ENCODE data around the gene PTOV1. TPM values are rescaled to one million over a fixed set of nuclear protein-coding genes. Genes with fewer than 3 reads are reported as not detected.

The PTOV1 gene
- total and polyA plus RNA-seq, 2 of the 13 experiments (the other 11 are each of a cell fraction or from before 2014, with no cell fraction given), result 63.5 to 68.5 TPM

DNA sequence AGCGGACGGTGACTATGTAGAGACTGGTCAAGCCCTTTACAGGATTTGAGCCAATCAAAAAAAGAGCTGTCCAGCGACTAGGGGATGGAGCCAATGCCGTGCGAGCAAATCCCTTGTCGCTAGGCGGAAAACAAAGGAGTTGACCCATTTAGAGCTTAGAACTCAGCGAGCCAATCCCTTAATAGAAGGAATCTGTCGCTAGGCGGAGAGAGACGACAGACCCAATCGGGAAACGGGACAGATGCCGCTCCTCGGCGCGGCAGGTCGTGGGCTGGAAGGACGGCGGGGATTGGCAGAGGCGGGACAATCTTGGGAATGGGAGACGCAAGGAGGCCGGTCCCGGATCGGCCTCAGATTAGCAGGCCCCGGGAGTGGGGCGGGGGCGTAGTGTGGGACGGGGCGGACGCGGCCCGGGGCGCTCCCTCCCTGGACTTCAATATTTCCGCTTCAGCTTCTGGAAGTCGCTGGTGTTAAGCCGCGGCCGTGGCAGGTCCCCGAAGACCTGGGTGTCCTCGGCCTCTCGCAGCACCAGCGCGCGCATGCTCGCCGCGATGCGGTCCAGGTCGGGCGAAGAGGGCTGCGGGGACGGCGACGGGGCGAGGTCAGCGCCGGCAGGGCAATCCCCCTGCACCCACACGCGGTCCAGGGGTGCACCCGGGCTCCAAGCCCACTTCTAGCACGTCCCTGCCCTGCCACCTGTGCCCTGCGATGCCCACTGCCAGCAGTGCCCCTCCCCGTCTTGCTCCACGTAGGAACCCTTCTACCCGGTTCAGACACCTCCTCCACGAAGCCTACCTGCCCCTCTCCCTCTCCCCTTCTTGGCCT lies 18.7 kb downstream of the PTOV1 start (continued):
- 0 out of 2 replicates have a peak, but pooled peaks have one; percentile 36 for TF ChIP-seq ZNF784 (CRISPR knock-in tag; IDR thresholded peaks at IDR 0.05; ENCODE audit: borderline replicate concordance)
- no peak for TF ChIP-seq ZBTB20 (CRISPR knock-in tag; IDR thresholded peaks at IDR 0.05; ENCODE audit: borderline replicate concordance, low read depth)
- no peak for TF ChIP-seq CEBPB (IDR thresholded peaks at IDR 0.05; ENCODE audit: borderline replicate concordance, low read depth, low read length)
- TF ChIP-seq, protein P1, sequence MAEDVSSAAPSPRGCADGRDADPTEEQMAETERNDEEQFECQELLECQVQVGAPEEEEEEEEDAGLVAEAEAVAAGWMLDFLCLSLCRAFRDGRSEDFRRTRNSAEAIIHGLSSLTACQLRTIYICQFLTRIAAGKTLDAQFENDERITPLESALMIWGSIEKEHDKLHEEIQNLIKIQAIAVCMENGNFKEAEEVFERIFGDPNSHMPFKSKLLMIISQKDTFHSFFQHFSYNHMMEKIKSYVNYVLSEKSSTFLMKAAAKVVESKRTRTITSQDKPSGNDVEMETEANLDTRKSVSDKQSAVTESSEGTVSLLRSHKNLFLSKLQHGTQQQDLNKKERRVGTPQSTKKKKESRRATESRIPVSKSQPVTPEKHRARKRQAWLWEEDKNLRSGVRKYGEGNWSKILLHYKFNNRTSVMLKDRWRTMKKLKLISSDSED (CRISPR knock-in tag; IDR thresholded peaks at IDR 0.05), result no peak
- TF ChIP-seq, protein P2, sequence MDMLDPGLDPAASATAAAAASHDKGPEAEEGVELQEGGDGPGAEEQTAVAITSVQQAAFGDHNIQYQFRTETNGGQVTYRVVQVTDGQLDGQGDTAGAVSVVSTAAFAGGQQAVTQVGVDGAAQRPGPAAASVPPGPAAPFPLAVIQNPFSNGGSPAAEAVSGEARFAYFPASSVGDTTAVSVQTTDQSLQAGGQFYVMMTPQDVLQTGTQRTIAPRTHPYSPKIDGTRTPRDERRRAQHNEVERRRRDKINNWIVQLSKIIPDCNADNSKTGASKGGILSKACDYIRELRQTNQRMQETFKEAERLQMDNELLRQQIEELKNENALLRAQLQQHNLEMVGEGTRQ (IDR thresholded peaks at IDR 0.05; ENCODE audit: low read depth, low read length), result no peak
- TF ChIP-seq, protein P2 (CRISPR knock-in tag; IDR thresholded peaks at IDR 0.05; ENCODE audit: borderline replicate concordance), result no peak; the same call in 1 of the 2 replicates
- no peak for TF ChIP-seq ZNF598 (CRISPR knock-in tag; IDR thresholded peaks at IDR 0.05; ENCODE audit: borderline replicate concordance)
- TF ChIP-seq ZBTB1 (CRISPR knock-in tag; IDR thresholded peaks at IDR 0.05; ENCODE audit: borderline replicate concordance), result no peak
- 0 out of 2 replicates have a peak, but pooled peaks have one; percentile 31 for TF ChIP-seq ZNF180 (CRISPR knock-in tag; IDR thresholded peaks at IDR 0.05; ENCODE audit: borderline replicate concordance, low read depth)
- no peak for TF ChIP-seq ZNF431 (CRISPR knock-in tag; IDR thresholded peaks at IDR 0.05; ENCODE audit: borderline replicate concordance, low read depth)
- TF ChIP-seq FOSL2 (CRISPR knock-in tag; IDR thresholded peaks at IDR 0.05), result no peak
- TF ChIP-seq, protein P3, sequence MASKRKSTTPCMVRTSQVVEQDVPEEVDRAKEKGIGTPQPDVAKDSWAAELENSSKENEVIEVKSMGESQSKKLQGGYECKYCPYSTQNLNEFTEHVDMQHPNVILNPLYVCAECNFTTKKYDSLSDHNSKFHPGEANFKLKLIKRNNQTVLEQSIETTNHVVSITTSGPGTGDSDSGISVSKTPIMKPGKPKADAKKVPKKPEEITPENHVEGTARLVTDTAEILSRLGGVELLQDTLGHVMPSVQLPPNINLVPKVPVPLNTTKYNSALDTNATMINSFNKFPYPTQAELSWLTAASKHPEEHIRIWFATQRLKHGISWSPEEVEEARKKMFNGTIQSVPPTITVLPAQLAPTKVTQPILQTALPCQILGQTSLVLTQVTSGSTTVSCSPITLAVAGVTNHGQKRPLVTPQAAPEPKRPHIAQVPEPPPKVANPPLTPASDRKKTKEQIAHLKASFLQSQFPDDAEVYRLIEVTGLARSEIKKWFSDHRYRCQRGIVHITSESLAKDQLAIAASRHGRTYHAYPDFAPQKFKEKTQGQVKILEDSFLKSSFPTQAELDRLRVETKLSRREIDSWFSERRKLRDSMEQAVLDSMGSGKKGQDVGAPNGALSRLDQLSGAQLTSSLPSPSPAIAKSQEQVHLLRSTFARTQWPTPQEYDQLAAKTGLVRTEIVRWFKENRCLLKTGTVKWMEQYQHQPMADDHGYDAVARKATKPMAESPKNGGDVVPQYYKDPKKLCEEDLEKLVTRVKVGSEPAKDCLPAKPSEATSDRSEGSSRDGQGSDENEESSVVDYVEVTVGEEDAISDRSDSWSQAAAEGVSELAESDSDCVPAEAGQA (IDR thresholded peaks at IDR 0.05; ENCODE audit: low read depth), result no peak
- TF ChIP-seq, protein P3 (CRISPR knock-in tag; IDR thresholded peaks at IDR 0.05; ENCODE audit: borderline replicate concordance), result no peak
- TF ChIP-seq PAX8 (CRISPR knock-in tag; IDR thresholded peaks at IDR 0.05; ENCODE audit: borderline replicate concordance), result no peak; the same call in 1 of the 2 replicates
- TF ChIP-seq SOX5 (CRISPR knock-in tag; IDR thresholded peaks at IDR 0.05; ENCODE audit: borderline replicate concordance), result 0 out of 2 replicates have a peak, but pooled peaks have one; percentile 19
- TF ChIP-seq NBN (conservative IDR thresholded peaks at IDR 0.05), result no peak
- no peak for TF ChIP-seq ZNF329 (CRISPR knock-in tag; IDR thresholded peaks at IDR 0.05; ENCODE audit: low read depth)
- TF ChIP-seq ZNF121 (CRISPR knock-in tag; IDR thresholded peaks at IDR 0.05), result no peak
- no peak for TF ChIP-seq ZNF761 (CRISPR knock-in tag; conservative IDR thresholded peaks at IDR 0.05)

Measured in HepG2 (cell line).